Activated T-cell treated with anti-CD3 and anti-CD28 coated beads for 24 hours (primary cell): ENCODE data around the gene PCDH10.
"Not testable (repeated sequence)": the region's sequence is repeated elsewhere in the genome, so short reads cannot be mapped to it uniquely, and the experiment has no call there.

Experiments
- DNase-seq: peaks from one replicate; pipeline ENCODE4 v3.0.0-alpha.2; 2020; ENCODE audit warnings: low read depth

Gene PCDH10

GRCh38 chr4:133150486-133151340 is 1.6 kb downstream of the PCDH10 start:
- DNase-seq, result no peak

- DNase-seq, result no peak
These were observed 2.2 kb downstream of the PCDH10 start for GRCh38 chr4:133151341-133151690.

- DNase-seq, result no peak
These were observed 2.7 kb downstream of the PCDH10 start for GRCh38 chr4:133151691-133152329.

GRCh38 chr4:133152330-133152821 is 3.3 kb downstream of the PCDH10 start:
- DNase-seq, result no peak

GRCh38 chr4:133152831-133153481 is 3.9 kb downstream of the PCDH10 start:
- no peak for DNase-seq

- no peak for DNase-seq
These were observed 5.6 kb downstream of the PCDH10 start for GRCh38 chr4:133154725-133155124.

GRCh38 chr4:133156096-133156495 is 7.0 kb downstream of the PCDH10 start:
- DNase-seq, result no peak

- DNase-seq, result no peak
These were observed 7.5 kb downstream of the PCDH10 start for GRCh38 chr4:133156556-133156955.

- no peak for DNase-seq
These were observed 8.5 kb downstream of the PCDH10 start for GRCh38 chr4:133157460-133158160.

- no peak for DNase-seq
These were observed 11.8 kb downstream of the PCDH10 start for GRCh38 chr4:133160853-133161252.

GRCh38 chr4:133161570-133162295 is 12.6 kb downstream of the PCDH10 start:
- no peak for DNase-seq

GRCh38 chr4:133162941-133163340 is 13.8 kb downstream of the PCDH10 start:
- no peak for DNase-seq

- DNase-seq, result no peak
These were observed 29.9 kb downstream of the PCDH10 start for GRCh38 chr4:133178956-133179355.

GRCh38 chr4:133186210-133186609 is 37.1 kb downstream of the PCDH10 start:
- DNase-seq, result no peak

GRCh38 chr4:133186845-133187244 is 37.8 kb downstream of the PCDH10 start:
- no peak for DNase-seq

GRCh38 chr4:133188433-133189146 is 39.5 kb downstream of the PCDH10 start:
- DNase-seq, result no peak

- no peak for DNase-seq
These were observed 40.0 kb downstream of the PCDH10 start for GRCh38 chr4:133189147-133189517.

GRCh38 chr4:133190098-133190497 is 41.0 kb downstream of the PCDH10 start:
- no peak for DNase-seq

- DNase-seq, result no peak
These were observed 59.7 kb downstream of the PCDH10 start for GRCh38 chr4:133208694-133209285.

- no peak for DNase-seq
These were observed 84.8 kb downstream of the PCDH10 start for GRCh38 chr4:133233922-133234321.

GRCh38 chr4:133240451-133240850 is 91.4 kb downstream of the PCDH10 start:
- DNase-seq, result not testable (repeated sequence)
